Subcutaneous abdominal adipose tissue (tissue), 5 donors: ENCODE measurements around the gene TMEM232.
A peak's percentile ranks its signal among the peaks of the same experiment; 100 is the strongest.
"Not testable (repeated sequence)": the region's sequence is repeated elsewhere in the genome, so short reads cannot be mapped to it uniquely, and the experiment has no call there.

ENCODE experiments used
- H3K27ac ChIP-seq: one replicate; pipeline ENCODE4 v1.7.0; 2013; ENCODE audit warnings: low read depth, mild to moderate bottlenecking, inconsistent platforms, low read length, moderate library complexity
- H3K27me3 ChIP-seq, 5 donors: one replicate each; pipeline ENCODE4 v1.7.0; 2013; ENCODE audit warnings: low read length in 5 of 5, inconsistent platforms in 1 of 5; ENCODE audit not compliant: control insufficient read depth in 5 of 5, insufficient read depth in 4 of 5
- H3K36me3 ChIP-seq, 5 donors: one replicate each; pipeline ENCODE4 v1.7.0; 2013; ENCODE audit warnings: low read length in 5 of 5; ENCODE audit not compliant: control insufficient read depth in 5 of 5, insufficient read depth in 5 of 5
- H3K4me1 ChIP-seq, 5 donors: one replicate each; pipeline ENCODE4 v1.7.0; 2013; ENCODE audit warnings: low read length in 5 of 5, mild to moderate bottlenecking in 3 of 5, moderate library complexity in 1 of 5; ENCODE audit not compliant: control insufficient read depth in 5 of 5, insufficient read depth in 5 of 5
- H3K4me3 ChIP-seq, 5 donors: one replicate each; pipeline ENCODE4 v1.7.0; 2013; ENCODE audit warnings: low read length in 5 of 5, low read depth in 1 of 5
- H3K9ac ChIP-seq, 5 donors: one replicate each; pipeline ENCODE4 v1.7.0; 2013; ENCODE audit warnings: low read length in 5 of 5, mild to moderate bottlenecking in 4 of 5, moderate library complexity in 3 of 5
- H3K9me3 ChIP-seq, 5 donors: one replicate each; pipeline ENCODE4 v1.7.0; 2013; ENCODE audit warnings: low read length in 5 of 5; ENCODE audit not compliant: control insufficient read depth in 5 of 5
- donor health status: healthy.
- donor health status: healthy.
- donor health status: healthy.
- donor health status: healthy.
- donor health status: healthy.

Gene TMEM232

DNA sequence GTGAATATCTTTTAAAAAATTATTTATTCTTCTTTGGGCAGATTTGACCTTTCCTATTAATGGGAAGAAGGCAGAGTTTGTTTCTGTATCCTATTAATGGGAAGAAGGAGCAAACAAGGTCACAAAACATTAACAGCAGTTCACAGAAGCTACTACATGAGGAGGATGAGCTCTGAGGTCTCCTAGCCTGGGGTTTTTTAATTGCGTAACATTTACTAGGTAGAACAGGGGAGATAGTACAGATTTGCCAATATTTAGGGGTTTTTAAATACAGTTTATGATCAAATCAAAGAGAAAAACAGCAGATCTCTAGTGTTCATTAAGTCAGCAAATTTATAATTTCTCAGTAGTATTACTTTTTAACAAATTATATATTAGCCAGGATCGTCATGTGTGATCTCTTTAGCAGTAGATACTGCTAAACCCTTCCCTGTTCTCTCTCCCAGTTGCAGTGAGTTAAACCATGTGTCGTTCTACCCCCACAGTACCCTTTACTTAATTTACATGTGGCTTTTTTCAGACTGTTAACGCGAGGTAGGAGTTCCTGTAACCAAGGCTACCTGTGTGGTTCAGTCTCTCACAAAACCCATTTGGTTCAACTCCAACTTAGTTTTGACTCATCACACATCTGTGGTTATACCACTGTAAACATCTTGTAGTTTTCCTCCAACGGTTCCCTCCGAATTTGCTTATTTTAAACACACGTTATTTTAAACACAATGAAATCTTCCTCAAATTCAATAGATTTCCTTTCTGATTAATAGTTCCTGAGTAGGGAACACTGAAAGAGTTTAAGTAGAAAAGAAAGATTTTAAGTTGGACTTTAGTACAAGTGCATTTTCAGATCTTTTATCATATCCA is 25.7 kb upstream of the TMEM232 start:
- no peaks in the 10 kb centered on the region for H3K9me3 ChIP-seq
- H3K27ac ChIP-seq: no peak overlapping the region
- peaks cover 26 to 64% (median 35%) of the 10 kb centered on the region in 5 donors for H3K36me3 ChIP-seq
- H3K27me3 ChIP-seq: no peaks in the 10 kb centered on the region
- no peak overlapping the region for H3K9ac ChIP-seq
- no peaks in the 10 kb centered on the region for H3K4me1 ChIP-seq
- no peak overlapping the region for H3K4me3 ChIP-seq

DNA sequence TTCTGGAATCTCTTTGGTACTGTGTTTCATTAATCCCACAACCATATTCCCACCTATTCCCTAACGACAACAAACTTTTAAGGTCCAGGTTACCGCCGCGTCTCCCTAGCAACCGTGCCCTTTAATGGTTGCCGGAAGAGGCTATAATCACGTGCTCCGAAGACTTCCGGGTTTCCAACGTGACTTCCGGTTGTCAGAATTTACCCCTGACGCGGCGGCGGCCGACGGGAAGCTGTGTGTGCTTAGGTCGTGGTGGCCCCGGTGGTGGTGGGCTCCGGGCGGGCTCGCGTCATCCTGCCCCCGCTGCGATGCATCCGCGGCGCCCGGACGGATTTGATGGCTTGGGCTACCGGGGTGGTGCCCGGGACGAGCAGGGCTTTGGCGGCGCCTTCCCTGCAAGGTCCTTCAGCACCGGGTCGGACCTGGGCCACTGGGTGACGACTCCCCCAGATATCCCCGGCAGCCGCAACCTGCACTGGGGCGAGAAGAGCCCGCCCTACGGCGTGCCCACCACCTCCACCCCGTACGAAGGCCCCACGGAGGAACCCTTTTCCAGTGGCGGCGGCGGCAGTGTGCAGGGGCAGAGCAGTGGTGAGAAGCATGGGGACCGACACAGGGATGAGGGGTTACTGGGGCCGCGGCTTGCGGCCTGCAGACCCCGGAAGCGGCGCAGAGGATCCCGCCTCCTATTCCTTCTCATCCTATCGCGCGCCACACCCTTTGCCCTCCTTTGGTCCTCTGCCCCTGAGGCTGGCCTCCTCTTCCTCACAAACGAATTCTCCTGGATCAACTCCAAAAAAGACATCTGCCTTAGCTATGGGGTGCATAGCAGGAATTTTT is 12.6 kb upstream of the TMEM232 start, which contains the start of gene SLC25A46:
Gene SLC25A46 (plus strand): TSS at position 196 of the 840 bp plus-strand sequence. CDS start 113 bp downstream, at position 309.
- H3K4me3 ChIP-seq: peak within 1 kb of the TSS; percentile 84 to 98 (median 94)
- peak within 1 kb of the TSS; percentile 89 for H3K27ac ChIP-seq
- H3K4me1 ChIP-seq: peaks cover 0 to 26% (median 13%) of the 10 kb centered on the region in 5 donors
- H3K36me3 ChIP-seq: peaks cover 0 to 5% (median 0%) of the 10 kb centered on the region in 5 donors
- H3K9me3 ChIP-seq: no peaks in the 10 kb centered on the region
- H3K27me3 ChIP-seq: no peaks in the 10 kb centered on the region
- H3K9ac ChIP-seq: peak within 1 kb of the TSS; percentile 40 to 94 (median 89)

DNA sequence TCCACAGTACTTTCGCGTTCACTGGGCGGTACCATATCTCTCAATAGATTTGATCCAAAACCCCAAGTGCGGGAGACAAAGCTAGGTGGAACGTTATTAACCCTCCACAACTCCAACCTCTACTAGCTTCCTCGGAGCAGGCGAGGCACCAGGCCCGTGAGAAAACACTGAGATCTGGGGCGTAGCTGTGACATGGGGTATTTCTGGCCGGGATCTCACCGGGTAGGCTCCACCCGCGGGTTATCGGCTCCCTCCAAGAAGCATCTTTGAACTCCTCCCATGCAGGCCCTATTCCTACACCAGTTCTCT is 12.0 kb upstream of the TMEM232 start:
- H3K36me3 ChIP-seq: no peaks in the 10 kb centered on the region
- H3K4me3 ChIP-seq: peak overlapping the region; percentile 84 to 98 (median 94)
- H3K27me3 ChIP-seq: no peaks in the 10 kb centered on the region
- H3K27ac ChIP-seq: peak overlapping the region; percentile 89
- H3K9me3 ChIP-seq: no peaks in the 10 kb centered on the region
- peaks cover 0 to 26% (median 13%) of the 10 kb centered on the region in 5 donors for H3K4me1 ChIP-seq
- H3K9ac ChIP-seq: peak overlapping the region in 4 of 5 donors; percentile 86 to 94 (median 90)

DNA sequence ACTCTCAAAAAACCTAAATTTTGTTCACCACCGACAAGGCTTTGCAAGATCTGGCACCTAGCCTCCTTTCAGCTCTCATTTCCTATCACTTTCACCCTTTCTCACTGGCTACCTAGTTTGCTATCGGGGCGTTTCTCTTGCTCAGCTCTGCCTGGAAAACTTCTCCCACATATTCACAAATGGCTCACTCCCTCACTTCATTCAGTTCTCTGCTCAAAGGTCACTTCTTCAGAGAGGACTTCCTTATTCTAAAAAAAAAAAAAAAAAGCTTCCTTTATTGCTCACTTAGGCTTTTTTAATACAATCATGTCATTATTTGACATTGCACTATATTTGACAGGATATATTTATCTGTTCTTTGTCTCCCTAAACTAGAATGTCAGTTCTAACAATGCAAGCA is 10.3 kb upstream of the TMEM232 start:
- Histone ChIP-seq H3K9ac (no peak overlapping the region), H3K27ac (no peak overlapping the region), H3K27me3 (no peaks in the 10 kb centered on the region), H3K4me3 (no peak overlapping the region), H3K36me3 (no peaks in the 10 kb centered on the region), H3K9me3 (no peaks in the 10 kb centered on the region), H3K4me1 (peaks cover 0 to 26% (median 13%) of the 10 kb centered on the region in 5 donors)

DNA sequence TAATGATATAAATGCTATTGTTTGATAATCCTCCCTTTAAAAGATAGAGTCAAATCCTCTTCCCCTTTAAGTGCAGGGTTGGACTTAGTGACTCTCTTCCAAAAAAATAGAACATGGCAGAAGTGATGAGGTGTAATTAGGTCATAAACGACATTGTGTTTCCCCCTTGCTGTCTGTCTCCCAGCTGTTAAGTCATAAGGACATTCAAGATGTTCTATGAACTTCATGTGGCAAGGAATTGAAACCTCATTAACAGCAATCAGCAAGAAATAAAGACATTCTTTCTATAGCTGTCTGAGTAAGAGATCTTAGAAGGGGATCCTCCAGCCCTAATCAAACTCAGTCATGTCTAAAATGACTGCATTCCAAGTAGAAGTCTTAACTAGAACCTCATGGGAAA is 9.1 kb upstream of the TMEM232 start:
- Histone ChIP-seq H3K36me3 (no peaks in the 10 kb centered on the region), H3K27me3 (no peaks in the 10 kb centered on the region), H3K9ac (no peak overlapping the region), H3K27ac (no peak overlapping the region), H3K4me3 (no peak overlapping the region), H3K4me1 (peaks cover 0 to 20% (median 13%) of the 10 kb centered on the region in 5 donors), H3K9me3 (no peaks in the 10 kb centered on the region)

DNA sequence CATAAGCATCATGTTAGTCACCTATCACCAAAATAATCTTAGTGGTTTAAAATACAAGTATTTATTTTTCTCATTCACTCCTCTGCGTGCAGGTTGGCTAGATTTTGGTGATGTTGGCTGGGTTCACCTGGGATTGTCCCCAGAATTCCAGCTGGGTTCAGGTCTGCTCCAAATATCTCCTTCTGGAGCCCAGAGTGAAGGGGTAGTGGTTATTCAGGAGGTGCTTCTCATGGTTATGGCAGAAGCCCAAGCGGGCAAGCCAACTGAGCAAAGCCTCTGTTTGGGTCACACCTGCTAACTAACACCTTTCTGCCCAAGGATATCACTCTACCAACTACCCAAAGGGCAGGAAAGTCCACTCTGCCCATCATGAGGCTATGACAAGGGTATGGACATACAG is 7.6 kb upstream of the TMEM232 start:
- Histone ChIP-seq H3K9ac (no peak overlapping the region), H3K27me3 (no peaks in the 10 kb centered on the region), H3K4me3 (no peak overlapping the region), H3K4me1 (peaks cover 0 to 9% (median 7%) of the 10 kb centered on the region in 5 donors), H3K27ac (no peak overlapping the region), H3K9me3 (no peaks in the 10 kb centered on the region), H3K36me3 (no peaks in the 10 kb centered on the region)

DNA sequence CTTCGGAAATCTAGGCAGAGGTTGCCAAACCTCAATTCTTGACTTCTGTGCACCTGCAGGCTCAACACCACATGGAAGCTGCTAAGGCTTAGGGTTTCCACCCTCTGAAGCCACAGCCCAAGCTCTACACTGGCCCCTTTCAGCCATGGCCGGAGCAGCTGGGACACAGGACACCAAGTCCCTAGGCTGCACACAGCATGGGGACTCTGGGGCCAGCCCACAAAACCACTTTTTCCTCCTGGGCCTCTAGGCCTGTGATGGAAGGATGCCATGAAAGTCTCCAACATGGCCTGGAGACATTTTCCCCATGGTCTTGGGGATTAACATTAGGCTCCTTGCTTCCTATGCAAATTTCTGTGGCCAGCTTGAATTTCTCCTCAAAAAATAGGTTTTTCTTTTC is 5.0 kb upstream of the TMEM232 start:
- not testable (repeated sequence) for H3K9ac ChIP-seq, H3K36me3 ChIP-seq, H3K4me3 ChIP-seq, H3K27ac ChIP-seq, H3K27me3 ChIP-seq, H3K4me1 ChIP-seq, H3K9me3 ChIP-seq

DNA sequence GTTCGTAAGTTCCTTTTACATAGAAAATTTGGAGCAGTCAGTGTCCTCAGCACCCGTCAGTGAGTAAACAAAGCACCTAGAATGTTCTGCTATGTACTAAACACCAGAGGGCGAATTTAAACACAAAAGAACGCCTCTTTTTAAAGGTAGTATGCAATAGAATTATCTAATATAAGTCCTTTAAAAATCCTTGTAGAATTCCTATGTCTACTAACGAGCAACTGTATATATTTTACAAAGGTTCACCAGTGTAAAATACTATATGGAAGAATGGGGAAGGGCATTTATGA is 499 bp upstream of the TMEM232 start:
- Histone ChIP-seq H3K4me3 (peak overlapping the region; percentile 57 to 82 (median 70)), H3K27me3 (no peaks in the 10 kb centered on the region), H3K36me3 (no peaks in the 10 kb centered on the region), H3K27ac (no peak overlapping the region), H3K9me3 (no peaks in the 10 kb centered on the region), H3K4me1 (peaks cover 0 to 8% (median 3%) of the 10 kb centered on the region in 5 donors), H3K9ac (peak overlapping the region in 4 of 5 donors; percentile 4 to 52 (median 28))

DNA sequence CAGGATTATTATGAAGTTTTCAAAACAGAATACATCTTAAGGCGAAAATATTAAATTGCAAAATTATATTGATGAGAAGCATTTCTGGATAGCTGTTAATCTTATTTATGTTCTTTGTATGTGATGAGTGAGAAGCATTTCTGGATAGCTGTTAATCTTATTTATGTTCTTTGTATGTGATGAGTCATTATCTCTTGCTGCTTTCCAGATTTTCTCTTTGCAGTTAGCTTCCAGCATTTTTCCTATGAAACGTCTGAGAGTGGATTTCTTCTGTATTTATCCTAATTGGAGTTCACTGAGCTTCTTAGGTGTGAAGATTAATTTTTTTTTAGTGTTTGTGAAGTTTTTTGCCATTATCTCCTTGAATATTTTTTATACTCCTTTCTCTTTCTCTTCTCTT is 8.2 kb downstream of the TMEM232 start:
- H3K27ac ChIP-seq: no peak overlapping the region
- H3K4me3 ChIP-seq: no peak overlapping the region
- H3K9ac ChIP-seq: no peak overlapping the region

More for the DNA sequence above, 8.2 kb downstream of the TMEM232 start:
- H3K27me3 ChIP-seq: no peaks in the 10 kb centered on the region
- no peaks in the 10 kb centered on the region for H3K9me3 ChIP-seq
- H3K4me1 ChIP-seq: no peaks in the 10 kb centered on the region
- no peaks in the 10 kb centered on the region for H3K36me3 ChIP-seq
